GM12873 (cell line): ENCODE results near the gene BTN1A1.
A peak's percentile ranks its signal among the peaks of the same experiment; 100 is the strongest.

Source experiments
- TF ChIP-seq, protein P1 (sequence below): IDR thresholded peaks from 2 replicates; pipeline ENCODE4 v1.5.1; 2012; ENCODE audit warnings: low read depth, mild to moderate bottlenecking, moderate library complexity, low read length, control low read depth; ENCODE audit not compliant: insufficient read depth; ENCODE audit errors: missing control alignments

The BTN1A1 gene

DNA sequence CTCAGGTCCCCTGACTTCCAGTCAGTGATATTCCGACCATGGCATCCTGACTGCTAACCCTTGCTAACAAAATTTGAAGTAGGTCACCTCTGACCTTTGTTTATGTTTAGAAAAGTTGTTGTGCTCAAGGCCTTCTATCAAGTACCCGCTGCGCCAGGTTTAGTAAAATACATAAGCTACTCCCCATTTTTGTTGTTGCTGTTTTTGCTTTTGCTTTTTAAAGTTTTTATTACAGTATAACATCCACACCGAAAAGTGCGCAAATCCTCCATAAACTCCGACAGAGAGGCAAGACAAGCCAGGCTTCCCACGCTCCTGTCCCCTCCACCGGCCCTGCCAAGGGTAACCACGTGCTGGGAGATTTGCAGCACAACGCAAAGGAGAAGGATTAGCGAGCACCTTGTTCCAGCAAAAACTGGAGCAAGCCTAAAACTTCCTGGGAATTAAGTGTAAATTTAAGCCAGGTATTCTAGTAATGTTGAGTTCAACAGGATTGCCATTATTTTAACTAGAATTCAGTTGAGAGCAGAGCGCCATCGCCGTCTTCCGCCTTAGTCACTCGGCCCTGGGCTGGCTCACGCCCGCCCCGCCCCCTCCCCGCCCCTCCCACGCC lies 20.2 kb downstream of the BTN1A1 start:
- TF ChIP-seq, protein P1, sequence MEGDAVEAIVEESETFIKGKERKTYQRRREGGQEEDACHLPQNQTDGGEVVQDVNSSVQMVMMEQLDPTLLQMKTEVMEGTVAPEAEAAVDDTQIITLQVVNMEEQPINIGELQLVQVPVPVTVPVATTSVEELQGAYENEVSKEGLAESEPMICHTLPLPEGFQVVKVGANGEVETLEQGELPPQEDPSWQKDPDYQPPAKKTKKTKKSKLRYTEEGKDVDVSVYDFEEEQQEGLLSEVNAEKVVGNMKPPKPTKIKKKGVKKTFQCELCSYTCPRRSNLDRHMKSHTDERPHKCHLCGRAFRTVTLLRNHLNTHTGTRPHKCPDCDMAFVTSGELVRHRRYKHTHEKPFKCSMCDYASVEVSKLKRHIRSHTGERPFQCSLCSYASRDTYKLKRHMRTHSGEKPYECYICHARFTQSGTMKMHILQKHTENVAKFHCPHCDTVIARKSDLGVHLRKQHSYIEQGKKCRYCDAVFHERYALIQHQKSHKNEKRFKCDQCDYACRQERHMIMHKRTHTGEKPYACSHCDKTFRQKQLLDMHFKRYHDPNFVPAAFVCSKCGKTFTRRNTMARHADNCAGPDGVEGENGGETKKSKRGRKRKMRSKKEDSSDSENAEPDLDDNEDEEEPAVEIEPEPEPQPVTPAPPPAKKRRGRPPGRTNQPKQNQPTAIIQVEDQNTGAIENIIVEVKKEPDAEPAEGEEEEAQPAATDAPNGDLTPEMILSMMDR, result no peak

DNA sequence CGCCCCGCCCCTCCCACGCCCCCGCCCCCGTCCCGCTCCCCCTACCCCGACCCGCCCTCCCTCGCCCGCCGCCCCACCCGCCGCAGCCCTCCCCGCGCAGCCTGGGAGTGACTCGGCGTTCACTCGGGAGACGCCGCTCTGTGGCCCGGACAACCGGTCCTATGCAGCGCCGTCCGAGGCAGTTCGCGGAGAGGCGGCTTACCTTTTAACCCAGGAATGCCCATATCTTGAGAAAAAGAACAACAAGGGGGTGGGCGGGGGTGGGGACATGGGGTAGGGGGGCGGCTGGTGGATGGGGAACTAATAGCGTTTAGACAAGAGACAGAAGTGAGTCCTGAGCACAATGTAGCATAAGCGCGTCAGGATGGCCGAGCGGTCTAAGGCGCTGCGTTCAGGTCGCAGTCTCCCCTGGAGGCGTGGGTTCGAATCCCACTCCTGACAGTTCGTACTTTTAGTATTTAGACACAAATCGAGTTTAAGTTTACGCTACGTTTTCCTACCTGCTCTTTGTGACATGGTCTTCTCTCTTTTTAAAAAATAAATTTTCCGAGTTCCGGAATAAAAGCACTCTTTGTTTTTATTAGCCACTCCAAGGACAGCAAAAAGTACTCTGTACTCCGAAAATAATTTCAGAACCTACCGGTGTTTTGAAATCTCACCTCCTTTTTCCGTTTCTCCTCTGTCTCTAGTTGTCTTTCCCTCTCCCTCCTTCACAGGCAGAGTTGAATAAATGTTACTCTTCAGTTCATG lies 20.9 kb downstream of the BTN1A1 start:
- TF ChIP-seq, protein P1, result no peak

DNA sequence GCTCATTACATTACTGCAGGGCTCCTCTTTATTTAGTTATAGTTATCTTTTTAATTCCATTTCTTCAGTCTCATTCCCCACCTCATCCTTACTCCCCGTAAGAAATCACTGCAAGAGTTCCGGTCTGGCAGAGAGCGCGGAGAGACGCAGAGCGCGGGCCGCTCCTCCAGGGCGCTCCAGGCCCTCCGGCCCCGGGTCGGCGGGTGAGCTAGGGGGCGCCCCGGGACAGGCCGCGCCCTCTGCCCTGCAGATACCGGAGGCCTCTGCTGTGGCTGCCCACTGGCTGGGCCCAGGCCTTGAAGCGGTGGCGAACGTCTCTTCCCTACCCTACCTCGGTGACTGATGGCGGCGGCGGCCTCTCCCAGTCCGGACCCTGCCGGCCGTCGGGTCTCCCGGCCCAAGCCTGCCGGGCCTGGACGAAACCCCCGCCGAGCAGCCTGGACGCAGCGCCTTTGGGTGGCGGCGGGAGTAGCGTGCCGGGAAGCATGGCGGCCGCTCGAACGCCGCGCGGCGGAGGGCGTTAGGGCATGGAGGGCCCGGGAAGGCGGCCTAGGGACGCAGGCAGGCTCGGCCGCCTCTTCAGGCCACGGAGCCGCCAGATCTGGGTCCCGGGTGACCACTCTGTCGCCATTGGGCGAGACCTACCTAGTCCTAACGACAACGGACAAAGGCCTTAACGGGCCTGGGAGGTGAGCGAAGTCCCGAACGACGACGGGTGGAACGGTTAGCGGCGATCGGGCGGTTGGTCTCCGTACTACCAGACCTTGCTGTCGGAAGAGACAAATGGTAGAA lies 21.7 kb downstream of the BTN1A1 start:
- TF ChIP-seq, protein P1, result peak; percentile 47

DNA sequence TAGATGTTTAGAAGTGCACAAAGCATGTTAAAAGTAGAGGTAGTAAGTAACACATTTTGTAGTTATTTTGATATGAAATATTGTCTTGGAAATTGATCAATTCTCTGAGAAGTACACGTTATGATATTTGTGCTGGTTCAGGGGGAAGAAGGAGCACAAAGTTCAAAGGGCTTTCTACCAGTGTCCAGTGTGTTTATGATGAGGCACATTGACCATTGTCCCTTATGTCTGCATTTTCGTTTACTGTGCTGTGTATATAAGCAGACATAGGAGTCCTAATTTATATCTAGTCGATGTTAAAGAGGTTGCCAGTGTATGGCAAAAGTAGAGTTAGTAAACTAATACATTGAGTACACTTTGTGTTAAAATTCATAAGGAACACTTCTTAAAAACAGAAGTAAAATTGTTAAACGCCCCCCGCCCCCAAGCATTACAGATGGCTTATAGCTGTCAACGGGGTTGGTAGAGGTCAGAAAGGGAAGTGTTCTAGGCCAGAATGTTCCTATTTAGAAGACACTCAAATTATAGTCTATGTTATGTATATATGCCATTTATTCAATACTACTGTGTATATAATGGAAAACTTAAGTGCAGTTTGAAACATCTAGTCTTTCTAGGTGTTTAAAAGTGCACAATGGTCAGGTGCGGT lies 24.7 kb downstream of the BTN1A1 start:
- TF ChIP-seq, protein P1, result no peak

DNA sequence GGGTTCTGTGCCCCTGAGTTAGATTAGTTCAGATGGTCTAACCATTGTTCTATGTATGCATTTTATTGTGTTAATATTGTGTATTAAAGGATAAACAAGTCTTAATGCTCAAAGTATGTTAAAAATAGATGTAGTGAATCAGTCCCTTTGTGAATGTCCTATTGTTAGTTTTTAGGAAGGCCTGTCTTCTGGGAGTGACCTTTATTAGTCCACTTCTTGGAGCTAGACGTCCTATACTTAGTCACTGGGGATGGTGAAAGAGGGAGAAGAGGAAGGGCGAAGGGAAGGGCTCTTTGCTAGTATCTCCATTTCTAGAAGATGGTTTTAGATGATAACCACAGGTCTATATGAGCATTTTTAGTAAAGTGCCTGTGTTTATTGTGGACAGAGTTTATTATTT lies 25.7 kb downstream of the BTN1A1 start:
- TF ChIP-seq, protein P1, result no peak

DNA sequence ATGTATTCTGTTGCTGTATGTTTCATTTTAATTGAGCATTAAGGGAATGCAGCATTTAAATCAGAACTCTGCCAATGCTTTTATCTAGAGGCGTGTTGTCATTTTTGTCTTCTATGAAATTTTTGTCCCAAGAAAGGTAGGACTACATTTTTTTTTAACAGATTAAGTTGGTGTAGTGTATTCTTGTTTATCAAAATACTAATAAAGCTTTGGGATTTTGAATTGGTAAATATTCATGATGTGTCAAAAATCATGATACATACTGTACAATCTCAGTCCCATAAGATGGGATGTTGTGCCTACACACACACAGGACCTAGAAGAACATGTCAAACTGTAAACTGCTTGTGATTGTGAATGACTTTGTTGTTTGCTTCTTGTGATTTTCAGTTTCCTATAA lies 26.8 kb downstream of the BTN1A1 start:
- TF ChIP-seq, protein P1, result no peak

DNA sequence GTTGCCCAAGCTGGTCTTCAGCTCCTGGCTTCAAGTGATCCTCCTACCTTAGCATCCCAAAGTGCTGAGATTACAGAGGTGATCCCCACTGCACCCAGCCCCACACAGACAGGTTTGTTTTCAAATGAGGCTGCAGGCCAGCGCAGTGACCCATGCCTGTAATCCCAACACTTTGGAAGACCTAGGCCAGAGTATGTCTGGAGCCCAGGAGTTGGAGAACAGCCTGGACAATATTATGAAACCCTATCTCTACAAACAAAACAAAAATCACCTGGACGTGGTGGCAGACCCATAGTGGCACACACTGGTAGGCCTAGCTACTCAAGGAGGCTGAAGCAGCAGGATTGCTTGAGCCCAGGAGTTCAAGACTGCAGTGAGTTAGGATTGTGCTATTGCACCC lies 30.1 kb downstream of the BTN1A1 start:
- TF ChIP-seq, protein P1, result no peak
